Measurements from ENCODE around the gene SPDEF. TPM values are rescaled to one million over a fixed set of nuclear protein-coding genes. Genes with fewer than 3 reads are reported as not detected.

SPDEF gene
- polyA plus RNA-seq, 3 donors: 0.05 TPM; not detected in 2

DNA sequence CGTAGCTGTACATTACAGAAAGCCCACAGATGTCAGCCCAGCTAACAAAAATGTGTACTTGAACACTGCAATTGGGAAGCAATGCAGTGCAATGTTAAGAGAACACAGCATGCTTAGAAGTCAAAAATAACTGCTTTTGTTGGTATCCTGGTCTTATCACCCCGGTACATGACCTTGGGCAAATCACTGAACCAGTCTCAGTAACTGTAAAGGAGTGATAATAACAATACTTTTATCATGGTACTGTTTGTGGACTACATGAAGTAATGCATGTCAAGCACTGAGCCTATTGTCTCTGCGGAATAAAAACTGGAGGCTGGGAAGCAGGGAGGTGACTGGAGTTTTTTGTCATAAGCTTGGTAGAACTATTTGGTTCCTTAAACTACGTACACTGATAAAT lies 44.7 kb upstream of the SPDEF start:
- TF ChIP-seq, protein P1, sequence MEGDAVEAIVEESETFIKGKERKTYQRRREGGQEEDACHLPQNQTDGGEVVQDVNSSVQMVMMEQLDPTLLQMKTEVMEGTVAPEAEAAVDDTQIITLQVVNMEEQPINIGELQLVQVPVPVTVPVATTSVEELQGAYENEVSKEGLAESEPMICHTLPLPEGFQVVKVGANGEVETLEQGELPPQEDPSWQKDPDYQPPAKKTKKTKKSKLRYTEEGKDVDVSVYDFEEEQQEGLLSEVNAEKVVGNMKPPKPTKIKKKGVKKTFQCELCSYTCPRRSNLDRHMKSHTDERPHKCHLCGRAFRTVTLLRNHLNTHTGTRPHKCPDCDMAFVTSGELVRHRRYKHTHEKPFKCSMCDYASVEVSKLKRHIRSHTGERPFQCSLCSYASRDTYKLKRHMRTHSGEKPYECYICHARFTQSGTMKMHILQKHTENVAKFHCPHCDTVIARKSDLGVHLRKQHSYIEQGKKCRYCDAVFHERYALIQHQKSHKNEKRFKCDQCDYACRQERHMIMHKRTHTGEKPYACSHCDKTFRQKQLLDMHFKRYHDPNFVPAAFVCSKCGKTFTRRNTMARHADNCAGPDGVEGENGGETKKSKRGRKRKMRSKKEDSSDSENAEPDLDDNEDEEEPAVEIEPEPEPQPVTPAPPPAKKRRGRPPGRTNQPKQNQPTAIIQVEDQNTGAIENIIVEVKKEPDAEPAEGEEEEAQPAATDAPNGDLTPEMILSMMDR (IDR thresholded peaks at IDR 0.05): no peak
- peaks cover 79% of the 10 kb centered on the region for H4K20me1 ChIP-seq (ENCODE audit: insufficient read depth, low read length)

DNA sequence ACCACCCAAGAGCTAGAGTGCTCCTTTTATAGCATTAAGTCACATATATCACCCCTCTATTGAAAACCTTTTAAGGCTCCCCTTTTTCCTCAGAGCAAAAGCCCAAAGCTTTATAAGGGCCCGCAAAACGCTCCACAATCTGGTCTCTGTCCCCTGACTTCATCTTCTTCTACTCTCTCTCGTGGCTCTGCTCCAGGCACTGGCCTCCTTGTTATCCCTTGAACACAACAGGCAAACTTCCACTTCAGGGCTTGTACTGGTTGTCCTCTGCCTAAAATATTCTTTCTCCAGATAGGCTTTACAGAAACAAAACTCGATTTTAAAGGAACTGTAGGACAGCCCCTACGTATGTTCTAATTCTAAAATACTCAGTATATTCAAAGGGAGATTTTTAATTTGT lies 44.0 kb upstream of the SPDEF start:
- no peak overlapping the region for H3K4me2 ChIP-seq (replicated peaks; ENCODE audit: extremely low read depth, low read length, poor library complexity, severe bottlenecking)
- H3K79me2 ChIP-seq (ENCODE audit: insufficient read depth, low read length): peaks cover 26% of the 10 kb centered on the region
- no peak for DNase-seq
- WGBS (ENCODE audit: insufficient coverage): 100% methylated on average over 3 of the region's 5 CpGs
- no peak overlapping the region for H2AFZ ChIP-seq (ENCODE audit: insufficient read depth, low read depth, low read length, poor library complexity, severe bottlenecking)
- H3K27me3 Mint-ChIP-seq (ENCODE audit: low read depth in 3 of 3): no peaks in the 10 kb centered on the region
- H4K20me1 ChIP-seq (ENCODE audit: insufficient read depth, low read length): peaks cover 86% of the 10 kb centered on the region
- no peak overlapping the region for H3K27ac ChIP-seq (ENCODE audit: low read depth in 1 of 2, low read length in 2 of 2)
- H3K27me3 ChIP-seq (ENCODE audit: control insufficient read depth in 2 of 2, insufficient read depth in 2 of 2, low read length in 2 of 2): no peaks in the 10 kb centered on the region
- H3K36me3 ChIP-seq (replicated peaks in 1 of 2; ENCODE audit: control insufficient read depth in 1 of 2, insufficient read depth in 2 of 2, low read length in 2 of 2): peaks cover 23 to 88% of the 10 kb centered on the region in 2 donors
- no peaks in the 10 kb centered on the region for H3K4me1 ChIP-seq (ENCODE audit: control insufficient read depth in 1 of 2, insufficient read depth in 2 of 2, low read length in 2 of 2)
- intact Hi-C loops (cut with micrococcal nuclease): loop anchor here in 1 of 2 donors (10.0 kb wide), 1 partner anchor 435 kb away; no protein-coding TSS in a partner anchor
- no peak overlapping the region for H3K4me3 Mint-ChIP-seq
- TF ChIP-seq, protein P1 (IDR thresholded peaks at IDR 0.05): no peak
- peaks cover 0 to 2% (median 0%) of the 10 kb centered on the region in 7 donors for H3K9me3 Mint-ChIP-seq
- H3K4me1 Mint-ChIP-seq: peaks cover 10% of the 10 kb centered on the region
- H3K27ac Mint-ChIP-seq: peak overlapping the region in 1 of 7 donors; percentile 47
- no peak overlapping the region for H3K4me3 ChIP-seq (replicated peaks in 1 of 3; ENCODE audit: low read depth in 2 of 3, low read length in 3 of 3)
- H3K36me3 Mint-ChIP-seq: peaks cover 50 to 53% of the 10 kb centered on the region in 2 donors
- H3K9me3 ChIP-seq (replicated peaks in 1 of 2; ENCODE audit: control insufficient read depth in 1 of 2, insufficient read depth in 1 of 2, low read length in 2 of 2): no peaks in the 10 kb centered on the region
- no peak overlapping the region for H3K9ac ChIP-seq (ENCODE audit: insufficient read depth, low read length, poor library complexity, severe bottlenecking)

More for the DNA sequence above, 44.7 kb upstream of the SPDEF start:
- Histone ChIP-seq H3K36me3 (replicated peaks in 1 of 2; ENCODE audit: control insufficient read depth in 1 of 2, insufficient read depth in 2 of 2, low read length in 2 of 2) (peaks cover 25 to 85% of the 10 kb centered on the region in 2 donors), H3K9ac (ENCODE audit: insufficient read depth, low read length, poor library complexity, severe bottlenecking) (no peak overlapping the region), H3K4me3 (replicated peaks in 1 of 3; ENCODE audit: low read depth in 2 of 3, low read length in 3 of 3) (no peak overlapping the region), H3K79me2 (ENCODE audit: insufficient read depth, low read length) (peaks cover 24% of the 10 kb centered on the region), H3K27ac (ENCODE audit: low read depth in 1 of 2, low read length in 2 of 2) (no peak overlapping the region), H3K27me3 (ENCODE audit: control insufficient read depth in 2 of 2, insufficient read depth in 2 of 2, low read length in 2 of 2) (no peaks in the 10 kb centered on the region), H3K4me2 (replicated peaks; ENCODE audit: extremely low read depth, low read length, poor library complexity, severe bottlenecking) (no peak overlapping the region), H3K4me1 (ENCODE audit: control insufficient read depth in 1 of 2, insufficient read depth in 2 of 2, low read length in 2 of 2) (no peaks in the 10 kb centered on the region), H3K9me3 (replicated peaks in 1 of 2; ENCODE audit: control insufficient read depth in 1 of 2, insufficient read depth in 1 of 2, low read length in 2 of 2) (no peaks in the 10 kb centered on the region), H2AFZ (ENCODE audit: insufficient read depth, low read depth, low read length, poor library complexity, severe bottlenecking) (no peak overlapping the region)
- H3K27me3 Mint-ChIP-seq (ENCODE audit: low read depth in 3 of 3): no peaks in the 10 kb centered on the region
- no peak for DNase-seq
- WGBS (ENCODE audit: insufficient coverage): 100% methylated on average over 1 of the region's 4 CpGs
- intact Hi-C loops (cut with micrococcal nuclease): loop anchor here in 1 of 2 donors (10.0 kb wide), 1 partner anchor 436 kb away; no protein-coding TSS in a partner anchor
- peaks cover 0 to 2% (median 0%) of the 10 kb centered on the region in 7 donors for H3K9me3 Mint-ChIP-seq
- peaks cover 10% of the 10 kb centered on the region for H3K4me1 Mint-ChIP-seq
- H3K27ac Mint-ChIP-seq: no peak overlapping the region
- no peak overlapping the region for H3K4me3 Mint-ChIP-seq
- H3K36me3 Mint-ChIP-seq: peaks cover 52 to 54% of the 10 kb centered on the region in 2 donors

Measured in CD14-positive monocyte (primary cell).